ENCODE data around the gene RNF225. TPM values are rescaled to one million over a fixed set of nuclear protein-coding genes. Genes with fewer than 3 reads are reported as not detected.
"Not testable (repeated sequence)": the region's sequence is repeated elsewhere in the genome, so short reads cannot be mapped to it uniquely, and the experiment has no call there.

The RNF225 gene
- total and polyA plus RNA-seq, 10 of the 15 experiments (the other 5 are each of a cell fraction or from before 2014, with no cell fraction given) = 0.27 to 0.28 TPM; not detected in 8

- H3K4me1 ChIP-seq (ENCODE audit: control insufficient read depth, insufficient read depth, low read length); H3K79me2 ChIP-seq (ENCODE audit: control insufficient read depth, insufficient read depth, low read length); H4K20me1 ChIP-seq (ENCODE audit: control insufficient read depth, insufficient read depth); BruUV-seq (replicated peaks); H3K27me3 ChIP-seq (replicated peaks in 1 of 2; ENCODE audit: control insufficient read depth in 2 of 2, insufficient read depth in 2 of 2, low read length in 1 of 2); H3K9me3 ChIP-seq (replicated peaks; ENCODE audit: control insufficient read depth, insufficient read depth, low read length); FAIRE-seq; in situ Hi-C loops (cut with MboI); intact Hi-C loops (cut with micrococcal nuclease; ENCODE audit: unreplicated experiment); DNase-seq (ENCODE audit: low read depth, low spot score); H3K36me3 ChIP-seq (ENCODE audit: control insufficient read depth in 2 of 2, insufficient read depth in 2 of 2, low read length in 1 of 2): not testable (repeated sequence)
- 39% methylated on average over 12 of the region's 12 CpGs for WGBS (ENCODE audit: insufficient coverage, insufficient replicate concordance, low lambda C conversion rate, missing lambda C conversion rate)
- ChIA-PET POLR2A (interaction anchor here (0.6 to 3.6 kb wide), 10 partner anchors 9 to 213 kb away, joined by 3 to 37 read pairs (median 4); partner anchors contain the start of genes TRIM28, ZNF497, ZNF584 and ZNF837), SMC1A (ENCODE audit: uncharacterized antibody, unreplicated experiment) (interaction anchor here (0.7 to 3.0 kb wide), 4 partner anchors 14 to 21 kb away, joined by 3 to 17 read pairs (median 6); partner anchors contain the start of genes ZNF497 and ZSCAN22), RAD21 (ENCODE audit: unreplicated experiment) (interaction anchor here (0.8 to 3.6 kb wide), 2 partner anchors 14 to 185 kb away, joined by 3 to 18 read pairs; partner anchors contain the start of gene ZNF497), CTCF (interaction anchor here (0.7 to 2.6 kb wide), 5 partner anchors 15 to 882 kb away, joined by 3 to 13 read pairs (median 4); partner anchors contain the start of genes ZBTB45 and ZNF497)
- H3K27ac ChIP-seq (ENCODE audit: control insufficient read depth, insufficient read depth) = 0 out of 2 replicates have a peak overlapping the region, but pooled peaks have one; percentile 44
- peak; percentile 8 for ATAC-seq
- peak overlapping the region; percentile 93 for H2AFZ ChIP-seq (ENCODE audit: control insufficient read depth, low read depth, low read length)
- peak overlapping the region; percentile 66 for H3K9ac ChIP-seq (ENCODE audit: control insufficient read depth, insufficient read depth, low read length)
- peak overlapping the region; percentile 87 for H3K4me3 ChIP-seq
- H3K4me2 ChIP-seq (ENCODE audit: control insufficient read depth, insufficient read depth) = peak overlapping the region; percentile 86
These were observed 47.4 kb upstream of the RNF225 start for GRCh38 chr19:58348080-58348479.

GRCh38 chr19:58349590-58349989 is 45.9 kb upstream of the RNF225 start:
- CTCF ChIA-PET = no interaction called here
- intact Hi-C loops (cut with micrococcal nuclease; ENCODE audit: unreplicated experiment) (no loop called here), in situ Hi-C loops (cut with MboI) (no loop called here)
- ATAC-seq (no peak), FAIRE-seq (no peak), DNase-seq (ENCODE audit: low read depth, low spot score) (no peak)
- Histone ChIP-seq H3K27ac (ENCODE audit: control insufficient read depth, insufficient read depth) (no peak overlapping the region), H3K79me2 (ENCODE audit: control insufficient read depth, insufficient read depth, low read length) (no peaks in the 10 kb centered on the region; the same call in 1 of the 2 replicates), H3K36me3 (ENCODE audit: control insufficient read depth in 2 of 2, insufficient read depth in 2 of 2, low read length in 1 of 2) (no peaks in the 10 kb centered on the region), H3K4me3 (no peak overlapping the region), H4K20me1 (ENCODE audit: control insufficient read depth, insufficient read depth) (no peaks in the 10 kb centered on the region), H3K9ac (ENCODE audit: control insufficient read depth, insufficient read depth, low read length) (no peak overlapping the region; the same call in 1 of the 2 replicates), H3K27me3 (replicated peaks in 1 of 2; ENCODE audit: control insufficient read depth in 2 of 2, insufficient read depth in 2 of 2, low read length in 1 of 2) (no peaks in the 10 kb centered on the region), H3K4me1 (ENCODE audit: control insufficient read depth, insufficient read depth, low read length) (0 out of 2 replicates have a peak, but pooled peaks cover 3% of the 10 kb centered on the region), H2AFZ (ENCODE audit: control insufficient read depth, low read depth, low read length) (no peak overlapping the region), H3K9me3 (replicated peaks; ENCODE audit: control insufficient read depth, insufficient read depth, low read length) (no peaks in the 10 kb centered on the region), H3K4me2 (ENCODE audit: control insufficient read depth, insufficient read depth) (no peak overlapping the region; the same call in 1 of the 2 replicates)
- POLR2A ChIA-PET = interaction anchor here (1.6 kb wide), 1 partner anchor 13 kb away, joined by 9 read pairs; the partner anchor contains the start of gene ZNF497
- RAD21 ChIA-PET (ENCODE audit: unreplicated experiment) = interaction anchor here (3.6 kb wide), 1 partner anchor 13 kb away, joined by 18 read pairs; the partner anchor contains the start of gene ZNF497
- no TSS peak for BruUV-seq (replicated peaks)
- TF ChIP-seq SPI1 (IDR thresholded peaks at IDR 0.05; ENCODE audit: borderline replicate concordance, insufficient read depth, low read depth, low read length) = no peak
- no peak for TF ChIP-seq BACH1 (IDR thresholded peaks at IDR 0.05; ENCODE audit: borderline replicate concordance)
- TF ChIP-seq STAT3 (IDR thresholded peaks at IDR 0.05; ENCODE audit: low read depth, low read length) = no peak
- WGBS (ENCODE audit: insufficient coverage, insufficient replicate concordance, low lambda C conversion rate, missing lambda C conversion rate) = 61% methylated on average over 8 of the region's 8 CpGs
- SMC1A ChIA-PET (ENCODE audit: uncharacterized antibody, unreplicated experiment) = no interaction called here
